ENCODE data around the gene DSCAML1.

DNA sequence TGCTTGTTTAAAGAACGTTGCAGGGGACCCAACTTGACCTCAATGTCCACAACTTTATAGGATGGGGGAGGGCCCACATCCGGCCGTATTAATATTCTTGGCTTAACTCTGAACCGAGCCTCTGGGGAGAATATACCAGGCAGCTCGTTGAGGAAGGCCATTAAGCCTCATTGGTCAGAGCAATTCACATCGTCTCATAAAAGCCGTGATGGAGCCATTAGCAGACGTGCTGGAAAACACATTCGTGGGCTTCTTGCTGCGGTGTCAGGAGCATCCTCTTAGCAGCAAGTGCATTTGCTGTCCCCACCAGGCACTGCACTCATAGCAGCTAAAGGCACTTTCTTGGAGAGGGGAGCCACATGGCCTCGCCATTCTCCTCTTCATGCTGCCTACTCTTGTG, 14.9 kb downstream of the DSCAML1 start:
- TF ChIP-seq, protein P1, sequence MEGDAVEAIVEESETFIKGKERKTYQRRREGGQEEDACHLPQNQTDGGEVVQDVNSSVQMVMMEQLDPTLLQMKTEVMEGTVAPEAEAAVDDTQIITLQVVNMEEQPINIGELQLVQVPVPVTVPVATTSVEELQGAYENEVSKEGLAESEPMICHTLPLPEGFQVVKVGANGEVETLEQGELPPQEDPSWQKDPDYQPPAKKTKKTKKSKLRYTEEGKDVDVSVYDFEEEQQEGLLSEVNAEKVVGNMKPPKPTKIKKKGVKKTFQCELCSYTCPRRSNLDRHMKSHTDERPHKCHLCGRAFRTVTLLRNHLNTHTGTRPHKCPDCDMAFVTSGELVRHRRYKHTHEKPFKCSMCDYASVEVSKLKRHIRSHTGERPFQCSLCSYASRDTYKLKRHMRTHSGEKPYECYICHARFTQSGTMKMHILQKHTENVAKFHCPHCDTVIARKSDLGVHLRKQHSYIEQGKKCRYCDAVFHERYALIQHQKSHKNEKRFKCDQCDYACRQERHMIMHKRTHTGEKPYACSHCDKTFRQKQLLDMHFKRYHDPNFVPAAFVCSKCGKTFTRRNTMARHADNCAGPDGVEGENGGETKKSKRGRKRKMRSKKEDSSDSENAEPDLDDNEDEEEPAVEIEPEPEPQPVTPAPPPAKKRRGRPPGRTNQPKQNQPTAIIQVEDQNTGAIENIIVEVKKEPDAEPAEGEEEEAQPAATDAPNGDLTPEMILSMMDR (IDR thresholded peaks at IDR 0.05): no peak
- TF ChIP-seq POLR2A (IDR thresholded peaks at IDR 0.05): no peak

Data from testis (tissue), 2 donors.